ENCODE results near the gene AGGF1.
"Not testable (repeated sequence)": the region's sequence is repeated elsewhere in the genome, so short reads cannot be mapped to it uniquely, and the experiment has no call there.

The AGGF1 gene

GRCh38 chr5:77087484-77088261, 57.5 kb downstream of the AGGF1 start:
- DNase-seq (ENCODE audit: low read depth) = no peak

GRCh38 chr5:77095189-77095588, 65.0 kb downstream of the AGGF1 start:
- no peak for DNase-seq (ENCODE audit: low read depth)

GRCh38 chr5:77101298-77101697, 71.1 kb downstream of the AGGF1 start:
- no peak for DNase-seq (ENCODE audit: low read depth)

GRCh38 chr5:77102549-77102948, 72.3 kb downstream of the AGGF1 start:
- DNase-seq (ENCODE audit: low read depth) = no peak

GRCh38 chr5:77103457-77103856, 73.3 kb downstream of the AGGF1 start:
- no peak for DNase-seq (ENCODE audit: low read depth)

GRCh38 chr5:77104813-77105212, 74.6 kb downstream of the AGGF1 start:
- no peak for DNase-seq (ENCODE audit: low read depth)

GRCh38 chr5:77107035-77107434, 76.8 kb downstream of the AGGF1 start:
- DNase-seq (ENCODE audit: low read depth) = not testable (repeated sequence)

Measured in stimulated activated CD8-positive, alpha-beta memory T cell treated with anti-CD3 and anti-CD28 coated beads, Interleukin-12 subunit alpha, Interleukin-12 subunit beta, amount 100 ng/mL, for 4 hours (primary cell).